GM12878 (cell line): ENCODE results near the gene SPEG. TPM values are rescaled to one million over a fixed set of nuclear protein-coding genes. Genes with fewer than 3 reads are reported as not detected.

ENCODE experiments used
- ATAC-seq: fragments of 200-7000 bp; cut with Tn5 transposase; 3 replicates; pipeline ENCODE4 v1.9.1; 2020; ENCODE audit warnings: mild to moderate bottlenecking, moderate library complexity
- BruUV-seq: library from RNA; stranded (reverse); fragments of 400-500 nt; replicated peaks from 2 replicates; lab custom pipeline; 2021; lab: Mats Ljungman, UMichigan
- CTCF ChIA-PET: fragments of 300-600 bp; sonication (Branson Sonifier 250); formaldehyde crosslinking; extraction: SDS; loops from one replicate; lab custom pipeline; 2021; ENCODE audit warnings: inconsistent platforms; lab: Yijun Ruan, JAX
- POLR2A ChIA-PET: fragments of 350-600 bp; formaldehyde crosslinking; extraction: SDS; loops from one replicate; lab custom pipeline; 2021; ENCODE audit warnings: inconsistent platforms; lab: Charles Lee
- RAD21 ChIA-PET: fragments of 300-600 bp; sonication (Branson Sonifier 250); formaldehyde crosslinking; loops from one replicate; lab custom pipeline; 2023; ENCODE audit warnings: antibody characterized with exemption; ENCODE audit not compliant: unreplicated experiment; lab: Charles Lee
- SMC1A ChIA-PET: fragments of 300-600 bp; sonication (Branson Sonifier 250); formaldehyde crosslinking; loops from one replicate; lab custom pipeline; 2023; ENCODE audit not compliant: unreplicated experiment, uncharacterized antibody; lab: Charles Lee
- DNase-seq: peaks from one replicate; pipeline ENCODE4 v3.0.0-alpha.2; 2011; ENCODE audit warnings: low read depth, low spot score
- FAIRE-seq: peaks from 3 replicates; lab custom pipeline; 2011; peaks lifted over from hg19 to GRCh38; lab: Jason Lieb, UNC
- H2AFZ ChIP-seq: 2 replicates; pipeline ENCODE4 v1.6.0; 2011; ENCODE audit warnings: low read depth, low read length, control low read depth; ENCODE audit not compliant: control insufficient read depth
- H3K27ac ChIP-seq: 2 replicates; pipeline ENCODE4 v1.5.1; 2011; ENCODE audit warnings: control low read depth; ENCODE audit not compliant: control insufficient read depth, insufficient read depth
- H3K27me3 ChIP-seq, 2 experiments: replicated peaks in 1 of 2; 2 replicates each; pipeline versions ENCODE4 v1.6.0 to v1.6.1; 2011; ENCODE audit warnings: low read length in 1 of 2; ENCODE audit not compliant: control insufficient read depth in 2 of 2, insufficient read depth in 2 of 2
- H3K36me3 ChIP-seq, 2 experiments: 2 replicates each; pipeline ENCODE4 v1.5.1; 2011; ENCODE audit warnings: low read length in 1 of 2; ENCODE audit not compliant: control insufficient read depth in 2 of 2, insufficient read depth in 2 of 2
- H3K4me1 ChIP-seq: 2 replicates; pipeline ENCODE4 v1.6.1; 2011; ENCODE audit warnings: mild to moderate bottlenecking, low read length, moderate library complexity, mixed read lengths; ENCODE audit not compliant: control insufficient read depth, insufficient read depth
- H3K4me2 ChIP-seq: 2 replicates; pipeline ENCODE4 v1.6.0; 2011; ENCODE audit warnings: control low read depth; ENCODE audit not compliant: control insufficient read depth, insufficient read depth
- H3K4me3 ChIP-seq: fragments of 200-600 bp; sonication (generic); 2 replicates; pipeline ENCODE4 v1.5.1; 2016
- H3K79me2 ChIP-seq: 2 replicates; pipeline ENCODE4 v1.6.0; 2011; ENCODE audit warnings: low read length; ENCODE audit not compliant: control insufficient read depth, insufficient read depth
- H3K9ac ChIP-seq: 2 replicates; pipeline ENCODE4 v1.8.0; 2011; ENCODE audit warnings: low read length, control low read depth, mixed read lengths; ENCODE audit not compliant: control insufficient read depth, insufficient read depth
- H3K9me3 ChIP-seq: replicated peaks from 3 replicates; pipeline ENCODE4 v1.5.1; 2011; ENCODE audit warnings: mild to moderate bottlenecking, low read length; ENCODE audit not compliant: control insufficient read depth, insufficient read depth
- H4K20me1 ChIP-seq: 2 replicates; pipeline ENCODE4 v1.6.0; 2011; ENCODE audit not compliant: control insufficient read depth, insufficient read depth
- CUX1 ChIP-seq: IDR thresholded peaks from 2 replicates; pipeline ENCODE4 v1.6.1; 2012; ENCODE audit warnings: improper control_type of control experiment, low read depth, low read length; ENCODE audit not compliant: insufficient replicate concordance
- E2F4 ChIP-seq: IDR thresholded peaks from 2 replicates; pipeline ENCODE4 v1.6.1; 2012; ENCODE audit warnings: low read depth, low read length, improper control_type of control experiment
- RBBP5 ChIP-seq: fragments of 200-600 bp; sonication (generic); conservative IDR thresholded peaks from 2 replicates; pipeline ENCODE4 v1.6.1; 2016
- USF1 ChIP-seq: IDR thresholded peaks from 2 replicates; pipeline ENCODE4 v1.6.1; 2011; ENCODE audit warnings: borderline replicate concordance, low read depth, mild to moderate bottlenecking, moderate library complexity, mixed read lengths, low read length; ENCODE audit not compliant: insufficient read depth; ENCODE audit errors: extremely low read length
- WGBS: methylation state at CpG from one replicate; pipeline ENCODE4 v1.1.6; 2016; ENCODE audit warnings: low lambda C conversion rate; ENCODE audit not compliant: insufficient replicate concordance, insufficient coverage; ENCODE audit errors: missing lambda C conversion rate; 5-methylcytosine and 5-hydroxymethylcytosine counted together
- in situ Hi-C: fragments of 300-500 bp; cut with MboI; formaldehyde crosslinking; loops from 9 replicates; pipeline ENCODE4 v1.14.3; 2018; ENCODE audit warnings: mixed read lengths
- intact Hi-C: fragments of 100-400 bp; cut with micrococcal nuclease; formaldehyde crosslinking; loops from one replicate; pipeline ENCODE4 v1.14.2; 2022; ENCODE audit not compliant: unreplicated experiment
- polyA plus RNA-seq, 11 experiments: library from polyadenylated mRNA; depleted of rRNA in 4 of 11; unstranded in 6 of 11; stranded (reverse) in 5 of 11; fragments of >200 nt; fragmentation: Nextera tagmentation in 4 of 11; fragmentation: Illumina TruSeq in 1 of 11; extraction: Ambion mirVana in 4 of 11; extraction: Trizol in 1 of 11; gene quantifications; 1 replicate in 1 of 11; 2 replicates in 10 of 11; pipeline versions ENCODE4 v1.2.1 to v1.2.3, GENCODE V29; 2011 to 2016; ENCODE audit warnings: inconsistent platforms in 2 of 11, missing spikeins in 2 of 11, low read depth in 1 of 11
- total RNA-seq, 4 experiments: library from RNA; depleted of rRNA in 3 of 4; stranded (reverse); fragments of >200 nt in 3 of 4; fragmentation: Illumina TruSeq in 1 of 4; extraction: Trizol in 1 of 4; gene quantifications; 2 replicates each; pipeline versions ENCODE4 v1.2.1 to v1.2.3, GENCODE V29; 2013 to 2021

The SPEG gene
- total and polyA plus RNA-seq, 10 of the 15 experiments (the other 5 are each of a cell fraction or from before 2014, with no cell fraction given) = 0.03 to 0.28 TPM; not detected in 8

- Histone ChIP-seq H3K9me3 (no peaks in the 10 kb centered on the region), H3K27ac (no peak overlapping the region), H3K4me2 (no peak overlapping the region), H3K4me3 (no peak overlapping the region), H3K36me3 (no peaks in the 10 kb centered on the region), H3K4me1 (no peaks in the 10 kb centered on the region), H4K20me1 (no peaks in the 10 kb centered on the region), H3K79me2 (no peaks in the 10 kb centered on the region), H3K9ac (no peak overlapping the region), H3K27me3 (peaks cover 4 to 13% of the 10 kb centered on the region in 2 experiments; a peak in 3 of 4 replicates), H2AFZ (no peak overlapping the region)
- TF ChIP-seq E2F4 (no peak), RBBP5 (no peak), CUX1 (no peak), USF1 (no peak)
- WGBS = 0% methylated on average over 1 of the region's 1 CpG
- ATAC-seq = no peak
- POLR2A ChIA-PET = interaction anchor here (0.6 to 0.7 kb wide), 3 partner anchors 9 to 240 kb away, joined by 3 to 5 read pairs (median 4); no protein-coding TSS in a partner anchor
- no peak for DNase-seq
- BruUV-seq = no TSS peak
- SMC1A ChIA-PET = no interaction called here
- CTCF ChIA-PET = no interaction called here
- in situ Hi-C loops (no loop called here), intact Hi-C loops (no loop called here)
- no peak for FAIRE-seq
- RAD21 ChIA-PET = no interaction called here
Measured at GRCh38 chr2:219446689-219447088, 12.0 kb downstream of the SPEG start.
